Skin of body (tissue), 3 donors: ENCODE data around the gene MYCN. TPM values are rescaled to one million over a fixed set of nuclear protein-coding genes. Genes with fewer than 3 reads are reported as not detected.

ENCODE experiments used
- DNase-seq: peaks from one replicate; lab custom pipeline; 2025; lab: John Stamatoyannopoulos, UW
- small RNA-seq: library from RNA; depleted of rRNA; stranded (forward); fragments of <200 nt; gene quantifications from one replicate; pipeline ENCODE3, GENCODE V24; 2014; ENCODE audit warnings: low replicate concordance
- total RNA-seq: library from RNA; depleted of rRNA; stranded (reverse); fragments of >200 nt; gene quantifications from one replicate; pipeline ENCODE4 v1.2.3, GENCODE V29; 2014

Gene MYCN
- total RNA-seq, 1 donor from 2014 or later: 15.6 TPM

DNA sequence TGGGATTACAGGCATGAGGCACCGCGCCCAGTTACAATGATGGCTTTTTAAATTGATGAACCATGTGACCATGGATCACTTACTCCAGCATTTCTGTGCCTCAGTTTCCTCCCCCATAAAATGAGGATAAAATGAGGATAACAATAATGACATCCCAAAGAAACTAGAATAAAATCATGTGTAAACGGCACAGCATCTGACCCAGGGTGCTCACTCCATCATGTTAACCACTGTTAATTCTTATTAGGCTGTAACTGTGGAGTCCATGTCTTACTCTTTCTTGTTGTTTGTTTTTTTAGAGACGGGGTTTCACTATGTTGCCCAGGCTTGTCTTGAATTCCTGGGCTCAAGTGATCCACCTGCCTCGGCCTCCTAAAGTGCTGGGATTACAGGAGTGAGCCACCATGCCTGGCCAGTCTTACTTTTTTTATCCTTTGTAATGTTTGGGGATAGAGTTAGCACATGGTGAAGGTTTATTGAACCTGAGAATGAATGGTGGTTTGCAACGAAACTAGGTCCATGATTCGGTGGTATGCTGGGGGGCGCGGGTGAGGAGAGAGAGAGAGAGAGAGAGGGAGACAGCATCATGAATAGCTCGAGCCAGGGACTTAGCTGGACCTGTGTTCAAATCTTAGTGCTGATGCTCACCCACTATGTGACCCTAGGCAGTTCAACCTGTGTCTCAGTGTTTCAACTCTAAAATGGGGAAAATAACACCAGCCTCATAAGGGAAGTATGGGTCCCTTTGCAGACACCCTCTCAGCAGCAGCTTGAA lies 52.3 kb downstream of the MYCN start:
- DNase-seq: no peak

GRCh38 chr2:15993232-15993610 lies 52.9 kb downstream of the MYCN start:
- no peak for DNase-seq

DNA sequence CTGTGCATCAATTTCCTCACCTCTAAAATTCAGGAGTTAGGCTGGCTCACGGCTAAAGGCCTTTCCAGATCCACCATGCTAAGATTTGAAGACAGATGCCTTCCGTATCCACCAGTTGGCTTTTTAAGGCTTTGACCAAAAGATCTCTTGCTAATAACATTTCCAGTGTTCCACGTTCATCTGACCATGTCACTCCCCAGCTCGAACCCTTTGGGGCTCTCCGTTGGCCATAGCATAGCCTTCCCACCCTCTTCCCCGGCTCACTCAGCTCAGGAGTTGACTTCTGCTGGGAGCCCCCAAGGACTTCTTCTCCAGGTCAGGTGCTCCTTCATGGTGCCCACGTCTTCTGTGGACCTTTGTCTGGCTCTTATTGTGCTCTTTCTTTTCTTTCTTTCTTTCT lies 53.3 kb downstream of the MYCN start:
- no peak for DNase-seq

GRCh38 chr2:15995603-15996002 lies 55.3 kb downstream of the MYCN start:
- DNase-seq: no peak

Small RNA genes within 50 kb of the gene (small RNA-seq; reads per million reads assigned to genes)
- not detected for gene RF01210
- not detected for gene RN7SL104P
